Medulla oblongata (tissue), 1 donor: ENCODE measurements around the gene SPATS2L.

Experiments
- DNase-seq: peaks from one replicate; pipeline ENCODE4 v3.0.0-alpha.2; 2015; ENCODE audit errors: extremely low spot score

Gene SPATS2L

GRCh38 chr2:200297100-200297499 lies 9.4 kb upstream of the SPATS2L start:
- DNase-seq, result no peak

DNA sequence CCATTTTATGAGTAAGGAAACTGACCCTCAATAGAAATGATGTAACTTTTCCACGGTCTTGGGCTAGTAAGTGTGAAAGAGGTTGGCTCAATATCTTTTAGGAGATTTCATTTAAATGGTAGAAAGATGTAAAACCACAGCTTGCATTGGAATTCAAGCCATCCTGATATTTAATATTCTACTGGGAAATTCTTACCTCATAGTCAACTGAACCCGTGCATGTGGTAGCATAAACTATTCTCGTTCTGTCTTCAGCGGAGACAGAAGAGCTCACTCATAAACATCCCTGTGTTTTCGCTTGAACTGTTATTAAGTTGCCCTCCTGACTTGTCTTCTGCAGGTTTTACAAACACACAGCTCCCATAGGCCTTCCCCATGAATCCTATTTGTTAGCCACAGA lies 8.5 kb upstream of the SPATS2L start:
- no peak for DNase-seq

- no peak for DNase-seq
Observed at GRCh38 chr2:200298816-200299215, 7.7 kb upstream of the SPATS2L start.

- DNase-seq, result no peak
Observed at GRCh38 chr2:200300065-200300464, 6.4 kb upstream of the SPATS2L start.

DNA sequence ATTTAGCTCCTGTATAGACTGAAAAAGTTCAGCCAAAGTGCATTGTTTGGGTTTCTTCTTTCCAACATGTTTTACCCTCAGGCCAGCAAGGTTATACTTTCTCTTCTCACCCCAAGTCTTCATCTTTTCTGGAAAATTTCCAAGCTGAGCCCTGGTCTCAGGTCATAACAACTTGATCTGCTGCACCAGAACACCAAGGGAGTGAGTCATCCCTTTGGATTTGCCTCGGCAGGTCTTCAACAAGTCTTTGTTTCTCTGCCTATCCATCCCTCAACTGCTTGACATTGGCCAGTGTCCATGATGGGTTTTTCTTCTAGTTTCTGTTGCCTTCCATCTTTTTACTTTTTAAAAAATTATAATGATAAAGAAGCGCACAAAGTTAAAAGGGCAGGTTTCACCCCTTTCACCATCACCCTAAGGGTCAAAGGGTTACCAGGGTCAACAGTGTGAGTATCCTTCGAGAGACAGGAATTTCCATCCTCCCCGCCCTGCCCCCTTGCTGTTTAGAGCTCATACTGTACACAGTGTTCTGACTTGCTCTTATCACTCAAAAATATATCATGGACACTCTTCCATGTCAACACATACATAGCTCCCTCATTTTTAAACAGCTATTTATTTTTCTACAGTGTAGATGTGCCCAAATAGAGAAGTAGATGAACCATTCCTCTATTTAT lies 5.7 kb upstream of the SPATS2L start:
- DNase-seq, result no peak

DNA sequence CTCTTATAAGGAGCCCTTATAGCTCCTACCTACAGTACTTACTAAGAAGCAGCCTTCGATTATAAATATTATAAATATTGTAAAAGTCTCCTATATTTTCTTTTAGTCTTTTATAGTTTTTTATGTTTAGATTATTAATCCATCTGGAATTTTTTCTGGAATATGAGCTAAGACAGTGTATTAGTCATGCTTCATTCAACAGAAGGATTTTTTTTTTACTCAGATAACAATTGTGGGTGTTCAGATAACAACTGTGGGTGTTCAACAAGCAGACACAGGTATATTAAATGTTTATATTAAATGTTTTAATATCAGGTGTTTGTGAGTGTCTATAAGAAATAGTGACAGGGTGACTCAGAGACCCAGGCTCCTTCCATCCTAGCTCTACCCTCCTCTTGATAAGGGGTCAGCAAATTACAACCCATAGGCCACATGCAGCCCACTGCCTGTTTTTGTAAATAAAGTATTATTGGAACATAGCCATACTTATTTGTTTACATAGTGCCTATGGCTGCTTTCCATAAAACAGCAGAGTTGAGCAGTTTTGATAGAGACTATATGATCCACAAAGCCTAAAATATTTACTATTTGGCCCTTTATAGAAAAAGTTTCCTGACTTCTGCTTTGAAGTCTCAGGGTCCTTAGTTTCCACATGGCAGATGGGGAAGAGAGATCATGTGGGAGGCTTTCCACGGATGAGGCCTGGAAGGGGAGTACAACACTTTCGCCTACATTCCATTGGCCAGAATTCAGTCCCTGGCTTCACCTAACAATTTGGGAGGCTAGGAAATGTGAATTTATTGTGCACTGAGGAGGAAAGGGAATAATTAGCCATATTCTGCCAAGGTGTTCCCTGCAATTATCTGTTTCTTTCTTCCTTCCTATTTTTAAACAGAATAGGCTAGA lies 4.3 kb upstream of the SPATS2L start:
- no peak for DNase-seq

GRCh38 chr2:200302940-200303727 lies 3.4 kb upstream of the SPATS2L start:
- DNase-seq, result no peak

DNA sequence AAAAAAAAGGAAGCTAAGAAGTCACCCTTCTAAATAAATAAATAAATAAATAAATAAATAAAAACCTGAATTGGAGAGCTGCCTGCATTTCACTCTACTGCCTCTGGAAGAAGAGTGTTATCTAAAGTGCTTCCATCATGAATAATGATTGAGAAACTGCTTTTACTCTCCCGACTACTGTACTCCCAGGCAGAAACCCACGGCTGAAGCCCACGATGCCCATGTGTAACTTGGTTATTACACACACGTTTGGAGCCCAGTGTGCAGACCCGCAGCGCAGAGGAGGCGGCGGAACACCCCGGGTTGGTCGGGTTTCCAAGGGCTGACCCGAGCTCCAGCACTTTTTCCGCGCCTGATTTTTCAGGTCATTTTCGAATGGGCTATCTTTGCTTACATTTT lies 697 bp upstream of the SPATS2L start:
- peak; percentile 53 for DNase-seq

- no peak for DNase-seq
Observed at GRCh38 chr2:200306931-200307723, 634 bp downstream of the SPATS2L start.

GRCh38 chr2:200307724-200308545 lies 1.4 kb downstream of the SPATS2L start:
- no peak for DNase-seq

GRCh38 chr2:200308546-200309295 lies 2.2 kb downstream of the SPATS2L start:
- peak; percentile 54 for DNase-seq

- DNase-seq, result no peak
Observed at GRCh38 chr2:200309296-200310049, 3.0 kb downstream of the SPATS2L start.

- DNase-seq, result no peak
Observed at GRCh38 chr2:200310545-200310971, 4.1 kb downstream of the SPATS2L start.

DNA sequence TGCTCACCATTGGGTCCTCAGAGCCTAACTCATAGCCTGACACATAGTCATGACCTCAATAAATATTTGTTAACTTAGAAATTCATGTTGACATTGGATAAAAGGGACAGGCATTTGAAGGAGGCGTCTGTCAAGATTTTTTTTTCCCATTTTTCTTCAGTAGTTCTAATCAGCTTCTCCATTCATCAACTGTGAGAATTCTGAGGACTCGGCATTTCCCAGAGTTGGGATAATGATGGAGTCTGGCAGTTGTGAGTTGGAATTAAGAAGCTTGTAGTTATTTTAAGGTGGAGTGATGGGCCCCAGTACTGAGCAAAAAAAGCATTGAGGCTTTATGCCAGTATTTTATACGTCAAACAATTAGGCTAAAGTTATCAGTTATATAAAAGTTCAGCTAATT lies 4.6 kb downstream of the SPATS2L start:
- no peak for DNase-seq

- no peak for DNase-seq
Observed at GRCh38 chr2:200314976-200315567, 8.6 kb downstream of the SPATS2L start.

DNA sequence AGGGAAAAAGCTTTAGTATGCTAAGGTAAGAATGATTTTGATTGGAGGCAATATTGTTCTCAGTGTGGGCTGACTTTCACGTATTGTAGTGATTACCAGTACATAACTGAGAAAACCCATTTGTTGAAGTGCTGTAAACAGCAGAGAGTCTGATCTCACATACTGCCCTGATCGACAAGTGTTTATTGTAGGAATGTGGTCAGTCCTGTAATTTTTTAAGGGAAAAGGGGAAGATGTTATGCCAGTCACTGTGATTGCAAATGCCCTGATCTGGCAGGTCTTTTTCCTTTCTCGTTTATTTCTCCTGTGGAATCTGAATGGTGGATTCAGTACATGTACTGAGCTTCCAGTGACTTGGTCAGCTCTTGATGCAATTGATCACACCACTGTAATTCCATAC lies 11.5 kb downstream of the SPATS2L start:
- DNase-seq, result no peak

GRCh38 chr2:200318940-200319435 lies 12.5 kb downstream of the SPATS2L start:
- no peak for DNase-seq

DNA sequence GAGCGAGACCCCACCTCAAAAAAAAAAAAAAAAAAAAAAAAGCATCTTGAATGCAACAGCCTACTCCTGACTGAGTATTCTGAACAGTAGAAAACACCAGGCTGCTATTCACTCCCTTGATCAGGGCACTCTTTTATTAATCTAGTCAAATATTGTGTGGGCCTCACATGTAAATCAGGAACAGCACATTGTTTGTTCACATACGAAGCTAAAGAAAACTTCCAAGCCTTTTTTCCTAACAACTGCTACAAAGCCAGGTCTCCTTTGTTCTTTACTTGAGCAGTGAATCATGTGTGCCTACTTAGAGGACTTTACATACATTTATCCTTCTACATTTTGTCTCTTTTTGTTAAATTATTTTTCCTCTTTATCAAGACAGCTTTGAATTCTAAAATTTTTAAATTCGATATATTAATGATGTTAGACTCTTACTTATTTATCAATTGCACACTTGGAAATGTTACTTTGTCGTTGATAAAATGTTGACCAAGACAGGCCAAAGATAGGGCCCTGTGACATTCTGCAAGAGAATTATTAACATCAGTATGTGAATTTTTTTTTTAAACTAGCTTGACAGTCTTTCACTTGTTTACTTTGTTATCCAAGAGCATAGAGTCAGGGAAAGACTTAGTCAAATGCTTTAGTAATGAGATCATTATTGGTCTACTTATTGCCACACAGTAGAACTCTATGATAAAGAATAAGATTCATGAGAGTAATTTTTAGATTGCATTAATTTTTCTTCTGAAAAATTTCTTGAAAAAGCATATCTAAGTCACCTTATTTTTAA lies 13.2 kb downstream of the SPATS2L start:
- DNase-seq, result no peak
